ENCODE measurements around the gene DIDO1.

The DIDO1 gene

GRCh38 chr20:62967149-62967501 is 40.8 kb upstream of the DIDO1 start:
- Histone ChIP-seq H3K9ac (ENCODE audit: low read length) (no peak overlapping the region), H3K9me3 (ENCODE audit: insufficient read depth, low read length) (no peaks in the 10 kb centered on the region), H3K36me3 (replicated peaks; ENCODE audit: low read depth, low read length) (peaks cover 31% of the 10 kb centered on the region), H3K4me2 (ENCODE audit: low read length) (no peak overlapping the region), H3K27me3 (ENCODE audit: low read depth, low read length) (no peaks in the 10 kb centered on the region), H3K4me3 (ENCODE audit: low read length) (no peak overlapping the region), H2AFZ (ENCODE audit: low read depth, low read length) (no peak overlapping the region), H4K20me1 (ENCODE audit: insufficient read depth, low read length) (peaks cover 3% of the 10 kb centered on the region; the same call in 1 of the 2 replicates), H3K4me1 (ENCODE audit: low read length) (peaks cover 3% of the 10 kb centered on the region), H3K79me2 (ENCODE audit: low read length) (no peaks in the 10 kb centered on the region), H3K27ac (ENCODE audit: low read length) (no peak overlapping the region)
- TF ChIP-seq, protein P1, sequence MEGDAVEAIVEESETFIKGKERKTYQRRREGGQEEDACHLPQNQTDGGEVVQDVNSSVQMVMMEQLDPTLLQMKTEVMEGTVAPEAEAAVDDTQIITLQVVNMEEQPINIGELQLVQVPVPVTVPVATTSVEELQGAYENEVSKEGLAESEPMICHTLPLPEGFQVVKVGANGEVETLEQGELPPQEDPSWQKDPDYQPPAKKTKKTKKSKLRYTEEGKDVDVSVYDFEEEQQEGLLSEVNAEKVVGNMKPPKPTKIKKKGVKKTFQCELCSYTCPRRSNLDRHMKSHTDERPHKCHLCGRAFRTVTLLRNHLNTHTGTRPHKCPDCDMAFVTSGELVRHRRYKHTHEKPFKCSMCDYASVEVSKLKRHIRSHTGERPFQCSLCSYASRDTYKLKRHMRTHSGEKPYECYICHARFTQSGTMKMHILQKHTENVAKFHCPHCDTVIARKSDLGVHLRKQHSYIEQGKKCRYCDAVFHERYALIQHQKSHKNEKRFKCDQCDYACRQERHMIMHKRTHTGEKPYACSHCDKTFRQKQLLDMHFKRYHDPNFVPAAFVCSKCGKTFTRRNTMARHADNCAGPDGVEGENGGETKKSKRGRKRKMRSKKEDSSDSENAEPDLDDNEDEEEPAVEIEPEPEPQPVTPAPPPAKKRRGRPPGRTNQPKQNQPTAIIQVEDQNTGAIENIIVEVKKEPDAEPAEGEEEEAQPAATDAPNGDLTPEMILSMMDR (IDR thresholded peaks at IDR 0.05; ENCODE audit: low read depth, low read length) = no peak
- no peak for TF ChIP-seq EZH2phosphoT487 (IDR thresholded peaks at IDR 0.05; ENCODE audit: low read depth)

GRCh38 chr20:62966212-62967148 is 40.2 kb upstream of the DIDO1 start:
- Histone ChIP-seq H2AFZ (ENCODE audit: low read depth, low read length) (no peak overlapping the region), H3K79me2 (ENCODE audit: low read length) (no peaks in the 10 kb centered on the region), H3K4me3 (ENCODE audit: low read length) (no peak overlapping the region), H3K4me2 (ENCODE audit: low read length) (no peak overlapping the region), H3K27me3 (ENCODE audit: low read depth, low read length) (no peaks in the 10 kb centered on the region), H3K36me3 (replicated peaks; ENCODE audit: low read depth, low read length) (peaks cover 34% of the 10 kb centered on the region), H3K9ac (ENCODE audit: low read length) (no peak overlapping the region), H3K9me3 (ENCODE audit: insufficient read depth, low read length) (no peaks in the 10 kb centered on the region), H3K4me1 (ENCODE audit: low read length) (no peaks in the 10 kb centered on the region), H3K27ac (ENCODE audit: low read length) (no peak overlapping the region), H4K20me1 (ENCODE audit: insufficient read depth, low read length) (peaks cover 3% of the 10 kb centered on the region; the same call in 1 of the 2 replicates)
- TF ChIP-seq EZH2phosphoT487 (IDR thresholded peaks at IDR 0.05; ENCODE audit: low read depth) = no peak
- TF ChIP-seq, protein P1 (IDR thresholded peaks at IDR 0.05; ENCODE audit: low read depth, low read length) = no peak

DNA sequence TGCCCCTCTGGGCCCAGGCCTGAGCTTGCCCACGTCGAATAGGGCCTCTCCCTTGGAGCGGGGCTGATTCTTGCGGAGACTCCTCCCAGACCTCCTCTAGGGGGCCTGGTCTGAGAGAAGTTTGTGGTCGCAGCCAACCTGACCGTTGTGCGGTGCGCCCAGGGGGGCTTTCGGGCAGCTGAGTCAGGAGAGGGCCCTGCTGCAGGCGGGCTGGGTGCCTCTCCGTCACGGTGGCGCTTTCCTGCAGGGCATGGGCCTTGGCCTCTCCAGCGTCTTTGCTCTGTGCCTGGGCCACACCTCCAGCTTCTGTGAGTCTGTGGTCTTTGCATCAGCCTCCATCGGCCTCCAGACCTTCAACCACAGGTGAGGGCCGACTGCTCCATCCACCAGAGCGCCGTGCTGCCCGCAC is 39.1 kb upstream of the DIDO1 start:
- Histone ChIP-seq H3K36me3 (replicated peaks; ENCODE audit: low read depth, low read length) (peaks cover 35% of the 10 kb centered on the region), H3K27me3 (ENCODE audit: low read depth, low read length) (no peaks in the 10 kb centered on the region), H3K79me2 (ENCODE audit: low read length) (no peaks in the 10 kb centered on the region), H3K9ac (ENCODE audit: low read length) (no peak overlapping the region), H3K4me1 (ENCODE audit: low read length) (no peaks in the 10 kb centered on the region), H4K20me1 (ENCODE audit: insufficient read depth, low read length) (peaks cover 6% of the 10 kb centered on the region; the same call in 1 of the 2 replicates), H3K9me3 (ENCODE audit: insufficient read depth, low read length) (no peaks in the 10 kb centered on the region), H3K4me2 (ENCODE audit: low read length) (no peak overlapping the region), H3K4me3 (ENCODE audit: low read length) (no peak overlapping the region), H2AFZ (ENCODE audit: low read depth, low read length) (no peak overlapping the region), H3K27ac (ENCODE audit: low read length) (no peak overlapping the region)
- TF ChIP-seq EZH2phosphoT487 (IDR thresholded peaks at IDR 0.05; ENCODE audit: low read depth) = no peak
- TF ChIP-seq, protein P1 (IDR thresholded peaks at IDR 0.05; ENCODE audit: low read depth, low read length) = no peak

- Histone ChIP-seq H3K4me2 (ENCODE audit: low read length) (no peak overlapping the region), H4K20me1 (ENCODE audit: insufficient read depth, low read length) (peaks cover 6% of the 10 kb centered on the region), H3K27me3 (ENCODE audit: low read depth, low read length) (no peaks in the 10 kb centered on the region), H2AFZ (ENCODE audit: low read depth, low read length) (no peak overlapping the region), H3K79me2 (ENCODE audit: low read length) (no peaks in the 10 kb centered on the region), H3K4me1 (ENCODE audit: low read length) (no peaks in the 10 kb centered on the region), H3K36me3 (replicated peaks; ENCODE audit: low read depth, low read length) (peaks cover 41% of the 10 kb centered on the region), H3K9ac (ENCODE audit: low read length) (no peak overlapping the region), H3K27ac (ENCODE audit: low read length) (no peak overlapping the region), H3K9me3 (ENCODE audit: insufficient read depth, low read length) (no peaks in the 10 kb centered on the region), H3K4me3 (ENCODE audit: low read length) (no peak overlapping the region)
- TF ChIP-seq EZH2phosphoT487 (IDR thresholded peaks at IDR 0.05; ENCODE audit: low read depth) = no peak
- TF ChIP-seq, protein P1 (IDR thresholded peaks at IDR 0.05; ENCODE audit: low read depth, low read length) = no peak
Measured at GRCh38 chr20:62964700-62965099, 38.4 kb upstream of the DIDO1 start.
